HL-60 (cell line): ENCODE data around the gene CHAF1A.

Experiments
- DNase-seq, 2 experiments: peaks; one replicate each; pipeline ENCODE4 v3.0.0-alpha.2; 2010 to 2020; ENCODE audit warnings: low read depth in 1 of 2, low spot score in 1 of 2
- H3K27ac ChIP-seq: fragments of 250-450 bp; sonication (Bioruptor Pico); replicated peaks from 2 replicates; pipeline ENCODE4 v1.5.1; 2020; ENCODE audit warnings: mild to moderate bottlenecking, moderate library complexity
- H3K27me3 ChIP-seq: fragments of 250-450 bp; sonication (Bioruptor Pico); 2 replicates; pipeline ENCODE4 v1.5.1; 2021; ENCODE audit warnings: mild to moderate bottlenecking, moderate library complexity; ENCODE audit not compliant: insufficient read depth, poor library complexity, severe bottlenecking
- H3K4me3 ChIP-seq: replicated peaks from 2 replicates; pipeline ENCODE4 v1.5.1; 2011; ENCODE audit warnings: mild to moderate bottlenecking, control low read depth, low read length; ENCODE audit not compliant: insufficient read depth
- CTCF ChIP-seq: IDR thresholded peaks from one replicate; pipeline ENCODE4 v1.5.1; 2011; ENCODE audit warnings: low read length, control low read depth, inconsistent platforms; ENCODE audit not compliant: insufficient read depth
- GABPA ChIP-seq: IDR thresholded peaks from 2 replicates; pipeline ENCODE4 v1.6.1; 2012; ENCODE audit warnings: low read depth
- POLR2AphosphoS5 ChIP-seq: IDR thresholded peaks from 2 replicates; pipeline ENCODE4 v1.6.1; 2012; ENCODE audit warnings: low read depth
- REST ChIP-seq: IDR thresholded peaks from 2 replicates; pipeline ENCODE4 v1.6.1; 2012; ENCODE audit warnings: low read depth; ENCODE audit not compliant: insufficient replicate concordance
- SPI1 ChIP-seq: IDR thresholded peaks from 2 replicates; pipeline ENCODE4 v1.6.1; 2012; ENCODE audit warnings: low read depth, mild to moderate bottlenecking, borderline replicate concordance

Gene CHAF1A

DNA sequence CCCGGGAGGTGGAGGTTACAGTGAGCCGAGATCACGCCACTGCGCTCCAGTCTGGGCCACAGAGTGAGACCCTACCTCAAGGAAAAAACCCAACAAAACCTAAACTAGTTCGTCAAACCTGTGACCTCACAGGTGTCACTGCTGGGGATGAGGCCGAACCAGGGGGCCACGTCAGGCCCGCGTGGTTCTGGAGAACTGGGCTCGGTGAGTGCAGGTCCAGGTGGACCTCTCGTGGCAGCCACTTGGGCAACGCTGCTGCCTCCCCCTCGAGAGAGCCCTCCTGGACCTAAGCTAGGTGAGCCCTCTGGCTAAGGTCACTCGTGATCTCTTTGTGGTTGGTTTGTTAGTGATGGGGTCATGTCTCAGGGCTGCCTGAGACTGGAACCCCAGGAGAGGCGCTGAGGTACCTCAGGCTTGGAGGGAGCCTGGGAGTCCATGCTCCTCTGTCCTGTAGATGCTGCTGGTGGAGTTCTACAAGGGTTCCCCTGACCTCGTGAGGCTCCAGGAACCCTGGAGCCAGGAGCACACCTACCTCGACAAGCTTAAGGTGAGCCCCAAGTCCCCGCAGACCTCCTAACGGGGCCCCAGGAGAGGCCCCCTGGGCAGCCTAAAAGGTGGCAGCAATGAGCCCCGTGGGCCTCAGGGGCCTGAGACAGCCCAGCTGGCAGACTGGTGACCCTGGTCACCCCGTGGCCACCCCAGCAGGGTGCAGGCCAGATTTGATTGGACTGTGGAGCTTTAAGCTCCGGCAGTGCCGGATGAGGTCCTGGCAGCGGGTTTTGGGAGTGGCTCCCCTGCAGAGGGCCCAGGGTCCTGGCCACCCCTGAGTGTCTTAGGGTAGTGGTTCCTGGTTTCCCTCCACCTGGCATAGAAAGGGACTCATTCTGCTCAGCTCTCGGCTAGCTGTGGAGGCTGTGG, 43.5 kb upstream of the CHAF1A start:
- DNase-seq, result no peak
- TF ChIP-seq REST, result no peak
- no peak for TF ChIP-seq GABPA
- no peak for TF ChIP-seq POLR2AphosphoS5
- no peak for TF ChIP-seq CTCF
- no peak for TF ChIP-seq SPI1
- Histone ChIP-seq H3K4me3 (no peak overlapping the region), H3K27ac (no peak overlapping the region), H3K27me3 (no peaks in the 10 kb centered on the region)

GRCh38 chr19:4359627-4360000, 42.8 kb upstream of the CHAF1A start:
- Histone ChIP-seq H3K27me3 (no peaks in the 10 kb centered on the region), H3K27ac (no peak overlapping the region), H3K4me3 (no peak overlapping the region)
- no peak for DNase-seq
- no peak for TF ChIP-seq REST
- no peak for TF ChIP-seq SPI1
- TF ChIP-seq POLR2AphosphoS5, result no peak
- TF ChIP-seq GABPA, result no peak
- TF ChIP-seq CTCF, result no peak

- Histone ChIP-seq H3K27me3 (no peaks in the 10 kb centered on the region), H3K27ac (no peak overlapping the region), H3K4me3 (no peak overlapping the region)
- DNase-seq, result no peak
- TF ChIP-seq POLR2AphosphoS5 (no peak), GABPA (no peak)
Observed at GRCh38 chr19:4360081-4360569, 42.3 kb upstream of the CHAF1A start.

GRCh38 chr19:4360641-4361151, 41.7 kb upstream of the CHAF1A start:
- Histone ChIP-seq H3K4me3 (no peak overlapping the region), H3K27me3 (no peaks in the 10 kb centered on the region), H3K27ac (no peak overlapping the region)
- DNase-seq, result no peak
- TF ChIP-seq CTCF (no peak), POLR2AphosphoS5 (0 out of 2 replicates have a peak, but pooled peaks have one; percentile 28), SPI1 (no peak)
